Karpas-422 (cell line): ENCODE results near the gene DYNC1I1. TPM values are rescaled to one million over a fixed set of nuclear protein-coding genes. Genes with fewer than 3 reads are reported as not detected.

Experiments
- DNase-seq: peaks from one replicate; pipeline ENCODE4 v3.0.0-alpha.2; 2015
- H2AFZ ChIP-seq: fragments of 200-600 bp; sonication (generic); 2 replicates; pipeline ENCODE4 v1.6.1; 2014; ENCODE audit warnings: antibody characterized with exemption, low read length, mixed read lengths
- H3K27ac ChIP-seq: fragments of 200-600 bp; sonication (generic); 2 replicates; pipeline ENCODE4 v1.5.1; 2014; ENCODE audit warnings: mild to moderate bottlenecking, low read length, moderate library complexity
- H3K27me3 ChIP-seq: fragments of 200-600 bp; sonication (generic); 2 replicates; pipeline ENCODE4 v1.6.1; 2014; ENCODE audit warnings: low read length, mixed read lengths
- H3K36me3 ChIP-seq: fragments of 200-600 bp; sonication (generic); 2 replicates; pipeline ENCODE4 v1.6.1; 2014; ENCODE audit warnings: low read length, mixed read lengths; ENCODE audit not compliant: insufficient read depth
- H3K4me1 ChIP-seq: fragments of 200-600 bp; sonication (generic); 2 replicates; pipeline ENCODE4 v1.6.1; 2014; ENCODE audit warnings: mild to moderate bottlenecking, low read length, mixed read lengths
- H3K4me2 ChIP-seq: fragments of 200-600 bp; sonication (generic); 2 replicates; pipeline ENCODE4 v1.6.1; 2014; ENCODE audit warnings: low read length, low read depth, mild to moderate bottlenecking; ENCODE audit not compliant: poor library complexity, severe bottlenecking
- H3K4me3 ChIP-seq: fragments of 200-600 bp; sonication (generic); 2 replicates; pipeline ENCODE4 v1.5.1; 2014; ENCODE audit warnings: mild to moderate bottlenecking, antibody characterized with exemption, low read length, mixed read lengths
- H3K79me2 ChIP-seq: fragments of 200-600 bp; sonication (generic); 2 replicates; pipeline ENCODE4 v1.6.1; 2014; ENCODE audit warnings: mild to moderate bottlenecking, low read length, mixed read lengths
- H3K9ac ChIP-seq: fragments of 200-600 bp; sonication (generic); 2 replicates; pipeline ENCODE4 v1.6.0; 2014; ENCODE audit warnings: low read length
- H3K9me2 ChIP-seq: fragments of 200-600 bp; sonication (generic), shearing (Covaris generic); replicated peaks from 2 replicates; pipeline ENCODE4 v1.6.0; 2014; ENCODE audit warnings: mild to moderate bottlenecking, low read length, moderate library complexity; ENCODE audit not compliant: insufficient read depth
- H3K9me3 ChIP-seq: fragments of 300-700, 200-600 bp; sonication (generic); 2 replicates; pipeline ENCODE4 v1.6.1; 2014; ENCODE audit warnings: low read length, mixed read lengths
- H4K20me1 ChIP-seq: fragments of 200-600 bp; sonication (generic); 2 replicates; pipeline ENCODE4 v1.6.1; 2014; ENCODE audit warnings: mild to moderate bottlenecking, antibody characterized with exemption, low read length, low read depth; ENCODE audit not compliant: insufficient read depth
- total RNA-seq: library from RNA; depleted of rRNA; stranded (reverse); fragments of >200 nt; shearing (Covaris generic); gene quantifications from 2 replicates; pipeline ENCODE4 v1.2.3, GENCODE V29; 2014; ENCODE audit warnings: low replicate concordance

The DYNC1I1 gene
- total RNA-seq, 1 experiment from 2014 or later: not detected

DNA sequence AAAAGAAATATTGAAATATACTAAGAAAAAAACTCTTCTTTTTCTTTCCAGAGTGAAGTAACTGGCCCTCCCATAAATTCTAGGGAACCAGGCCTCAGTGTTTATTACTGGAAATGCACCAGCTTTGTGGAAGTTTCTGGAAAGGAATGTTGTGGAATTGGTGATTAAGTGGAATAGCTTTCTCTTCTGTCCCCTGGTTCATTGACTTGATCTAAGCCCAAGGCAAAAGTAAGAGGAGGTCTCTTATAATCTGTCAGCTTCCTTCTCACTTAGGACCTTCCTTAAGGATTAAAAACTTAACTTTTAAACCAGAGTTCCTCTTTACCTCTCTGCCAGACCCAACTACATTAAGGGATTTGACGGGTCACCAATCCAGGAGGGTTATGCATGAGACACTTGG is 283.4 kb downstream of the DYNC1I1 start:
- Histone ChIP-seq H3K4me3 (no peak overlapping the region), H2AFZ (no peak overlapping the region), H3K9me2 (no peaks in the 10 kb centered on the region), H3K79me2 (no peaks in the 10 kb centered on the region), H3K4me1 (no peaks in the 10 kb centered on the region), H3K4me2 (no peak overlapping the region), H3K9me3 (no peaks in the 10 kb centered on the region), H3K36me3 (no peaks in the 10 kb centered on the region), H3K27ac (no peak overlapping the region), H4K20me1 (no peaks in the 10 kb centered on the region), H3K9ac (no peak overlapping the region), H3K27me3 (no peaks in the 10 kb centered on the region)
- no peak for DNase-seq

DNA sequence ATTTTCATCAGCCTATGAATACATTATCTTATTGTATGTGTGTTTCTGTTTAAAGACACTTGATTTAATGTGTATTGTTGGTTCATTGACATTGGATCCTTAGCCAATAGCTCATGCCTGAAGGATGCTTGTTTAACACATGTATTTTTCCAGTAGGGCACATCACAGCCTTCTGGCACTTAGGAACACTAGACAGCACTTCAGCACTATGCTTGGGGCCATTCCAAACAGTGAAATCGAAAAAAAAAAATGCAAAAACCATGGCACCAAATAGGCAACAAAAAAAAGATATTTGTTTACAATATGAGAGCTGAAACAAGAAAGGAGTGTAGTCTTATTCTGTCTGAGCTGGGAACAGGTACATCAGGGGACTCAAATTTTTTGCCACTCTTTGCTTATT is 286.7 kb downstream of the DYNC1I1 start:
- H3K79me2 ChIP-seq: no peaks in the 10 kb centered on the region
- no peaks in the 10 kb centered on the region for H3K9me3 ChIP-seq
- no peaks in the 10 kb centered on the region for H3K9me2 ChIP-seq
- no peak overlapping the region for H3K4me3 ChIP-seq
- H3K9ac ChIP-seq: no peak overlapping the region
- no peak overlapping the region for H3K4me2 ChIP-seq
- no peaks in the 10 kb centered on the region for H4K20me1 ChIP-seq
- H3K36me3 ChIP-seq: no peaks in the 10 kb centered on the region
- no peak overlapping the region for H3K27ac ChIP-seq
- H3K4me1 ChIP-seq: no peaks in the 10 kb centered on the region
- no peaks in the 10 kb centered on the region for H3K27me3 ChIP-seq
- no peak for DNase-seq
- H2AFZ ChIP-seq: no peak overlapping the region

DNA sequence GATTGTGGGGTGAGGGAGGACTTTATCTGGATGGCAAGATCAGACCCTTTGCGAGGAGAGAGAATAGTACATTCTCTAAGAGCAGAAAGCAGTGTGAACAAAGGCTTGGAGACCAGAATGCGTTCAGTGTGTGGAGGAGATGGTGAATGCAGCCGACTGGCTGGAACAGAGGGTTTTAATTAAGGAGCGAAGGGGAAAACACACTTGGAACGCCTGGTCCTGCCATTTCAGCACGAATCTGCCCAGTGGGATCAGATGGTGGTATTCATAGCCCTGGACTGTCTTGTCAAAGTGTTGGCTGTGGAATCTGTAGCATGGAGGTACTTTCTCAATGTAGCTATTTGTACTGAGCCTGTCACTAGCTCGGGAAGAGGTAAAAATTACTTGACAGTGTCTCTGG is 288.7 kb downstream of the DYNC1I1 start:
- Histone ChIP-seq H3K27ac (no peak overlapping the region), H3K36me3 (no peaks in the 10 kb centered on the region), H3K4me3 (no peak overlapping the region), H3K9ac (no peak overlapping the region), H3K9me3 (no peaks in the 10 kb centered on the region), H3K27me3 (no peaks in the 10 kb centered on the region), H4K20me1 (no peaks in the 10 kb centered on the region), H3K4me1 (no peaks in the 10 kb centered on the region), H3K9me2 (no peaks in the 10 kb centered on the region), H3K4me2 (no peak overlapping the region), H2AFZ (no peak overlapping the region), H3K79me2 (no peaks in the 10 kb centered on the region)
- DNase-seq: no peak

DNA sequence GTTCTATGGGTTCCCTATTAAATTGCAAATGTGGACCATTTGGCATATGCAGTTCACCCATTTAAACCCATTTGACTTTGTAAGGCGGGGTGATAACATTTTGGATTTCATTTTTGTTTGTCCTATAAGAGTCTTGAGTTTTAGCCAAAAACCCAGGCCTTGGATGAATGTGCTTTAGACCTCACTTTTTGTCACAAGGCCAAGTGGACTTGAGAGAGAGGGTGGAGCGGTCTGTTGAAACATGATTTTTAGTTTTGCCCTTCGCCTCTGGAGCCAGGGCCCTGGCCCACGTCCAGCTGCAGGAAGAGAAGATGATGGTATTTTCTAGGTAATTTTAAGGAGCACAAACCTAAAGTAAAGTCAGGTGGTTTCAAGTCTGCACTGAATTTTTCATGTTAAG is 289.5 kb downstream of the DYNC1I1 start:
- H3K9me2 ChIP-seq: no peaks in the 10 kb centered on the region
- no peaks in the 10 kb centered on the region for H3K36me3 ChIP-seq
- no peak overlapping the region for H3K4me3 ChIP-seq
- no peak overlapping the region for H3K4me2 ChIP-seq
- no peaks in the 10 kb centered on the region for H3K4me1 ChIP-seq
- no peak overlapping the region for H3K9ac ChIP-seq
- no peaks in the 10 kb centered on the region for H3K9me3 ChIP-seq
- H4K20me1 ChIP-seq: no peaks in the 10 kb centered on the region
- H2AFZ ChIP-seq: no peak overlapping the region
- no peak overlapping the region for H3K27ac ChIP-seq
- no peaks in the 10 kb centered on the region for H3K27me3 ChIP-seq
- no peak for DNase-seq
- H3K79me2 ChIP-seq: no peaks in the 10 kb centered on the region

DNA sequence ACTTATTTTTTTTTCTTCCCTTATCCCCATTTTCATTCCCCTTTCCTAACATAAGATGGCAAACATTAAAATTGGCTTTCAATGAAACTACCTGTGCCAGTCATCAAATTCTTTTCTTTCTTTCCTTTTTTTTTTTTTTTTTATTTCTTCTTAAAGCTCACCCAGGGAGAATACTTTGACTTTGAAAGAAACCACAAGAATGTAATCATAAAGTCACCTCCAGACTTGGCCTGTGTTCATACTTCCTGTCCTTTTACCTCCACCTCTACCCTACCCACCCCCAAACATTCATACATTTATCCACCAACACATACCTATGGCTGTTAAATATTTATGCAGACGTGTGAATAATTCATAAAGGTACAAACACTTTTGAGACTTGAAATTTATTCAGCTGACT is 295.0 kb downstream of the DYNC1I1 start:
- Histone ChIP-seq H3K9ac (no peak overlapping the region), H3K9me2 (no peaks in the 10 kb centered on the region), H3K4me1 (no peaks in the 10 kb centered on the region), H3K27me3 (no peaks in the 10 kb centered on the region), H4K20me1 (no peaks in the 10 kb centered on the region), H3K36me3 (no peaks in the 10 kb centered on the region), H3K4me3 (no peak overlapping the region), H3K9me3 (no peaks in the 10 kb centered on the region), H2AFZ (no peak overlapping the region), H3K27ac (no peak overlapping the region), H3K4me2 (no peak overlapping the region), H3K79me2 (no peaks in the 10 kb centered on the region)
- DNase-seq: no peak

DNA sequence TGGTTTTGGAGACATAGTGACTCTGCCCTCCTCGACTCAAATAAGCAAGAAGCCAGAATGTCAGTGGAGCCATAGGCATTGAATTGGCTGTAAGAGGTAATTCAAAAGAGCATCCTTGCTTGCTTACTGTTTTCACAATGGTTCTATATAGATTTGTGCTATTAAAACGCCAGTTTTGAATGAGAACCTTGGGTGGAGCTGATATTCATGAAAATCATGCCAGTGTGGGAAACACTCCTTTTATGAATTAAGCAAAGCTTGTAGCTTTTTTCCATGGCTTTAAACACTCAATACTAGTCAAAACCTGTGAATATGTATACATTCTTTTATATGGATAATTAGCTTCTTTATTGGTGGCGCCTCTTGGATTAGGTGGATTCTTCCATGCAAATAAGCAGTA is 297.0 kb downstream of the DYNC1I1 start:
- H2AFZ ChIP-seq: no peak overlapping the region
- no peaks in the 10 kb centered on the region for H3K27me3 ChIP-seq
- no peaks in the 10 kb centered on the region for H4K20me1 ChIP-seq
- H3K9me3 ChIP-seq: no peaks in the 10 kb centered on the region
- no peak overlapping the region for H3K4me2 ChIP-seq
- H3K9ac ChIP-seq: no peak overlapping the region
- no peaks in the 10 kb centered on the region for H3K79me2 ChIP-seq
- H3K4me1 ChIP-seq: no peaks in the 10 kb centered on the region
- no peaks in the 10 kb centered on the region for H3K36me3 ChIP-seq
- H3K27ac ChIP-seq: no peak overlapping the region
- no peak for DNase-seq
- H3K9me2 ChIP-seq: no peaks in the 10 kb centered on the region
- no peak overlapping the region for H3K4me3 ChIP-seq

DNA sequence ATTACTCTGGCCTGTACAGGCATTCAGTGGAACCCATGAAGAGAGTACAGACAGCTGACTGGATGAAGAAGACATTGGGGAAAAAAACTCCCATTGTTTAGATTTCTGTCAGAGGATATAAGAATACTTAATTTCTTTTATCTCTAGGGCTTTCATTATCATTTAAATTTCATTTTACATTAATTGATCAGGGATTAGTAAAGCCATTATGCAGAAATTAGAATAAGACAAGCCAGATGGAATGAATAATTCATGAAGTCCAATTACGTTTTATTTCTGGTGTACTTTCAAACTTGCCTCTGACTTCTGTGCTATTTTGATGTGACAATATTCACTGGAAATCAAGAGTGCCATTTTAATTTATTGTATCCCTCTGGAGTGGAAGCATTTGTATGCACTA is 302.5 kb downstream of the DYNC1I1 start:
- Histone ChIP-seq H3K9me2 (no peaks in the 10 kb centered on the region), H3K36me3 (no peaks in the 10 kb centered on the region), H3K9ac (no peak overlapping the region), H3K4me1 (peaks cover 5% of the 10 kb centered on the region), H4K20me1 (no peaks in the 10 kb centered on the region), H3K4me3 (no peak overlapping the region), H3K27me3 (no peaks in the 10 kb centered on the region), H3K27ac (no peak overlapping the region), H2AFZ (no peak overlapping the region), H3K9me3 (no peaks in the 10 kb centered on the region), H3K4me2 (no peak overlapping the region), H3K79me2 (no peaks in the 10 kb centered on the region)
- no peak for DNase-seq

DNA sequence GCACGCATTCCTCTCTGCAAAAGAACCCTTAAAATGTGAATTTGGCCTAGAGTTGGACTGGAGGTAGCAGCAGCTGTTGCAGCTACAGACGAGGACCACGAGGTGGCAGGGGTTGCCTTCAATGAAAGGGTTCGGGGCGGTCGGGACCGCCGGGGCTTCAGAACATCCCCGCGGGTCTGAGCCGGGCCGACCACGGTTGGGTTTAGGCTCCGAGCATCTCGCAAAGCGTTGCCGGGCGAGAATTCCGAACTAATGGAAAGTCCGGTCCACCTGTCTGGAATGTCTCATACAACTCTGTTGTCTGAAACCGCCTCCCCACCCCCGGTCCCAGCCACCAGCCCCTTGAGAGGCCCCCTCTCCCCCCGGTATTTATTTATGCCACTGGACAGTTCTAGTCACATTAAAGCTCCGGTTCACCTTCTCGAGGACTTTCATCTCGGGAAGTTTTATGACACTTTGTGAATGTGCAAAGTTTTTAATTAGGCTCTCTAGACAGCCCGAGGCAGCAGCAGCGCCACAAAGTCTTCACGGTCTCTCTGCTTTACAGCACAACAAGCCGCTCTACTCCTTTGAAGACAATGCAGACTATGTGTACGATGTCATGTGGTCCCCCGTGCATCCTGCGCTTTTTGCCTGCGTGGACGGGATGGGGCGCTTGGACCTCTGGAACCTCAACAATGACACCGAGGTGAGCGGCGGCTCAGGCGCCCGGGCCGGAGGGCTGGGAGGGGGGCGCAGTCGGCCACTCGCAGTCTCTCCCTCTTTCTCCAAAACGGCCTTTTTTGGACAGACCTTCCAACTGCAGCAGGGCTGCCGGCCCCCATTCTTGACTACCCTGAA is 303.4 kb downstream of the DYNC1I1 start:
- peak overlapping the region; percentile 34 for H3K9ac ChIP-seq
- H3K4me1 ChIP-seq: peaks cover 5% of the 10 kb centered on the region
- H3K9me3 ChIP-seq: no peaks in the 10 kb centered on the region
- DNase-seq: peak; percentile 77
- peak overlapping the region; percentile 63 for H3K4me3 ChIP-seq
- no peak overlapping the region for H2AFZ ChIP-seq
- H3K4me2 ChIP-seq: peak overlapping the region; percentile 63
- no peaks in the 10 kb centered on the region for H4K20me1 ChIP-seq
- H3K36me3 ChIP-seq: no peaks in the 10 kb centered on the region
- no peaks in the 10 kb centered on the region for H3K79me2 ChIP-seq
- no peak overlapping the region for H3K27ac ChIP-seq
- H3K27me3 ChIP-seq: no peaks in the 10 kb centered on the region
- no peaks in the 10 kb centered on the region for H3K9me2 ChIP-seq
